Adipose tissue (tissue), 3 donors: ENCODE results near the gene ZNF827. TPM values are rescaled to one million over a fixed set of nuclear protein-coding genes. Genes with fewer than 3 reads are reported as not detected.

Experiments used
- H3K27ac ChIP-seq: one replicate; pipeline ENCODE4 v1.5.1; 2013; ENCODE audit warnings: low read depth, low read length
- WGBS, 3 donors: extraction: QIAGEN DNeasy Blood & Tissue Kit; methylation state at CpG; one replicate each; pipeline ENCODE4 v1.1.7; 2013; 5-methylcytosine and 5-hydroxymethylcytosine counted together
- polyA plus RNA-seq, 3 donors: library from polyadenylated mRNA; stranded (reverse); fragments of 200-250 nt; gene quantifications; one replicate each; pipeline ENCODE4 v1.2.3, GENCODE V29; 2013
- donor health status: healthy with polysubstance abuse.
- donor health status: Bipolar disorder and iron deficiency.
- donor health status: healthy.

The ZNF827 gene
- polyA plus RNA-seq, 3 donors = 1.7 to 2.8 (median 1.9) TPM

DNA sequence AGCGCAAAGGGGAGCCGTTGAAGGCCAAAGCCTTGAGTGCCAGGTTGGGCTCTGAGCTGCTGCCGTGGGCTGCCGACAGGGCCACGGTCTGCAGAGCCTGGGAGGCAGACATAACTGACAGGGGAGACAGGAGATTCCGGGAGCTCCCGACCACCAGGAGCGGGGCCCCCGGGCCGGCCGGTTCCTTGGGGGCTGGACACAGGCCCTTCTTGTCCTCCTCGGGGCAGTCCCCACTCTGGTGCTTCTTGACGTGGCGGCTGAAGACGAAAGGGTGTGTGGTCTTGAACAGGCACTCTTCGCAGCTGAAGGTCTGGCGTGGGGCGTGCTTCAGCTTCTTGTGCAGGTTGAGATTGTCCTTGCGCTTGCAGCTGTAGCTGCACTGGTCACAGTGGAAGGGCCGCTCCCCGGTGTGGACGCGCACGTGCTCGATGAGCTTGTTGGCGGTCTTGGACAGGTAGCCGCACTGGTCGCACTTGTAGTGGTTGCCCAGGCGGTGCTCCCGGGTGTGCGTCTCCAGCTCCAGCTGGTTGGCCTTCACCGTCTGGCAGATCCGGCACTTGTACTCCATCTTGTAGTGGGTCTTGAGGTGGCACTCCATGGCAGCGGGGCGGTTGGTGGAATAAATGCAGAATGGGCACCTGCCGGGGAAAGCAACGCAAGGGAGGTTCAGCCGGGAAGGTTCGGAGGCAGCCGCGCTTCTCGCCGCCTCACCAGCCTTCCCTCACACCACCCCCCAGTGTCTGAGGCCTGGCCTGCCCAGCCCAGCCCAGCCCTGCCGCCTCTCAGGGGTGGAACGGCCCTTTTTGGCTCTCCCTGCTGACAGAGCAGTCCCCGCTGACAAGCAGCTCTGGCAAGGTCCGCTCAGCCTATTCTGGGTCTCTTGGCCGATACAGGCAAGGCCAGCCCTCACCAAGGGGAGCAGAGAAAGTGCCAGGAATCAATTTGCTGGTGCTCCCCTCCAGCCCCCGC, 177.4 kb downstream of the ZNF827 start:
- 97 to 98% (median 97%) methylated on average over 46 to 49 of the region's 49 CpGs for WGBS, 3 donors
- H3K27ac ChIP-seq = no peak overlapping the region

GRCh38 chr4:145760176-145760575, 178.4 kb downstream of the ZNF827 start:
- WGBS, 3 donors = 91 to 96% (median 94%) methylated on average over 8 of the region's 8 CpGs
- H3K27ac ChIP-seq = no peak overlapping the region

GRCh38 chr4:145757188-145757587, 181.4 kb downstream of the ZNF827 start:
- 87 to 90% (median 88%) methylated on average over 1 of the region's 1 CpG for WGBS, 3 donors
- H3K27ac ChIP-seq = no peak overlapping the region

- WGBS, 3 donors = 92 to 100% (median 94%) methylated on average over 1 of the region's 1 CpG
- H3K27ac ChIP-seq = no peak overlapping the region
Measured at GRCh38 chr4:145756244-145756643, 182.4 kb downstream of the ZNF827 start.

DNA sequence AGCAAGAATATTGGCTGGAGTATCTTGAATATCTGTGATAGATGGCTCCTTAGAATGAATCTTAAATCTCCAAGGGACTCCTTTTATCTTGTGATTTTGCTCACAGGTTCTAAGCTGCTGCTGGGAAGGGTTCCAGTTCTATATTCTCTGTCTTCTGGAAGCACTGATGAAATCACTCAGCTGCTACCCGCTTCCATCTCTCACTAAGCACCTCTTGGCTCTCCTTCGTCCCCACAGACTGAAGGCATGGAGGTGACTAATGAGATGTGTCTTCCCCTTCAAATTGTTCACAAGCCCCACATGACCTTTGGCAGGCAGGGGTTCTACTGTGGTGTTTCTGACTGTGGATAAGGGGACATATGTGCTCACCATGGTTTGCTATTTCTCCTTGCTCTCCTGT, 182.8 kb downstream of the ZNF827 start:
- WGBS, 3 donors = 76 to 90% (median 85%) methylated on average over 2 of the region's 2 CpGs
- H3K27ac ChIP-seq = no peak overlapping the region

GRCh38 chr4:145743641-145744040, 195.0 kb downstream of the ZNF827 start:
- no peak overlapping the region for H3K27ac ChIP-seq
- 88 to 94% (median 91%) methylated on average over 2 of the region's 2 CpGs for WGBS, 3 donors

- 73 to 84% (median 73%) methylated on average over 2 of the region's 2 CpGs for WGBS, 3 donors
- no peak overlapping the region for H3K27ac ChIP-seq
Measured at GRCh38 chr4:145740806-145741205, 197.8 kb downstream of the ZNF827 start.

GRCh38 chr4:145739845-145740244, 198.8 kb downstream of the ZNF827 start:
- WGBS, 3 donors = 16 to 57% (median 42%) methylated on average over 5 of the region's 5 CpGs
- H3K27ac ChIP-seq = no peak overlapping the region

DNA sequence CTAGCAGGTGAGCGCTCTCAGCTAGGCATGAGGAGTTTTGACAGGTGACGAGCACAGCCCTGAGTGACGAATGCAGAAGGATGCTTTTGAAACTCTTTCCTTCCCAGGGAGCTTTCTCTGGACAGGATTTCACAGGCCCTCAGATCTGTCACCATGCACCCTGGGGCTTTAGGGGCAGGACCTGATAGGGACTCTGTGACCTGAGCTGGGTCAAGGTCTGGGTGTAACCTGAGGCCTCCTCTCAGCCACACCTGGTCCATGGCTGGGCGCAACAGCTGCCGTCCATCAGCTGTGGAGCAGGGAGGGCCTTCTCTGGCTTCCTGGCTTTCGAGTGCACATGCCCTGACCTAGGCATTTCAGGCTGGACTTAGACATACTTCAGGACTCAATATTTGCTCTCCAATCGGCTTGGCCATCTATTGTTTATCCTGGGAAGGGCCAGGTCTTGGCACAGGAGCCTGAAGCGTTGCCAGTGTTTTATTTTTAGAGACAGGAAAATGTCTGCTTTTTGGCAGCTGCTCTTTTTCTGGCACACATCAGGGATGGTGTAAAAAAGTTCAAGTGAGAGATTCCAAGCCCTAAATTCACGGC, 202.3 kb downstream of the ZNF827 start:
- 30 to 66% (median 50%) methylated on average over 9 of the region's 9 CpGs for WGBS, 3 donors
- H3K27ac ChIP-seq = no peak overlapping the region

GRCh38 chr4:145735827-145736226, 202.8 kb downstream of the ZNF827 start:
- H3K27ac ChIP-seq = no peak overlapping the region
- 81 to 88% (median 87%) methylated on average over 4 of the region's 4 CpGs for WGBS, 3 donors

DNA sequence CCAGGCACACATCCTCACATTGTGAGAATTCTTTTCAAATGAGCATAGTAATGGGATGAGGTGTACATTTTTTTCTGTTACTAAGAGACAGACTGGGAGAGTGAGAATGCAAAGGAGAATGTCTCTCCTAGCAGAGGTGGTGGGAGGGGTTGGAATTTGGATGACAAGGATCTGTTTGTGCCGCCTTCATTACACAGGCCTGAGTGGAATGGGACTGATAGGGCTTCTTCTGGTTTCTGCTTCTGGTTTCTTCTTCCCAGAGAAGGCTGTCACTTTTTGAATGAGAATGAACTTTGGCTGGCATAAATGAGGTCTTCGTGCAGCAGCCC, 203.3 kb downstream of the ZNF827 start:
- no peak overlapping the region for H3K27ac ChIP-seq
- WGBS, 3 donors = 62 to 86% (median 80%) methylated on average over 2 of the region's 2 CpGs

DNA sequence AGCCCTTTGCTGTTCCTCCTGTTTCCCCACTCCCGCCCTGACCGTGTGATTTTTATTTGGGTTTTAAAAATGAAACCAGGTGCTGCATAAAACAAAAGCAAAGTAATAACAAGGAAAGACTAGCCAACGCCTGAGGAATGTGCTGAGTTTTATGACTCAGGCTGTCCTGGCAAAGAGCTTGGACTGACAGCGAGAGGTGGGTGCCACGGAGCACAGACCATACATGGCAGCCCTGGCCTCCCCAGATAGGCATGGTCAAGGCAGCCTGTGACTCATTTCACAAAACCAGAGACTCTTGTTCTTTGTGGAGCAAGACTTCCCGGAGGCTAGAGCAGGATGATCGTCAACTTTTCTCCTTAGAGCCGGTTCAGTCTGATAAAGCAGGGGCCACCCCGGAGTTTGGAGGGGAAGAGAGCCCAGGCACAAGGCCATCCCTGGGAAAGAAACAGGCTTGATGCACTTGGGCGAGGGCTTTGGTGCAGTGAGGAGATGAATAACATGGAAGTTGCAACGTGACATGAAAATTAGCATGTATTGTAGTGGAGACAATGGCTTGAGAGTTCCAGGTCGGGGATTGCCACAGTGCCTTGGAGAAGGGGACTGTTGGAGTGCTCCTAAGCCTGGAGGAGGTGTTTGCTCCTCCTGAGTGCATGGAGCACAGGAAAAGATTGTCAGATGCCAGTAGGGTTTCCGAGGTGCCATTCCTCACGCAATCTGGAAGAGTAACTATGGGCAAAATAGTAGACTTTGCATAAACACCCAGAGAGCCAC, 203.9 kb downstream of the ZNF827 start:
- no peak overlapping the region for H3K27ac ChIP-seq
- WGBS, 3 donors = 45 to 66% (median 65%) methylated on average over 14 of the region's 14 CpGs

- H3K27ac ChIP-seq = no peak overlapping the region
- WGBS, 3 donors = 74 to 77% (median 74%) methylated on average over 7 of the region's 7 CpGs
Measured at GRCh38 chr4:145734031-145734430, 204.6 kb downstream of the ZNF827 start.

- 1 to 2% (median 1%) methylated on average over 41 to 81 of the region's 81 CpGs for whole genome bisulfite sequencing, 3 donors
- peak overlapping the region; percentile 90 for H3K27ac ChIP-seq
Measured at GRCh38 chr4:145732895-145733880, 205.4 kb downstream of the ZNF827 start.

DNA sequence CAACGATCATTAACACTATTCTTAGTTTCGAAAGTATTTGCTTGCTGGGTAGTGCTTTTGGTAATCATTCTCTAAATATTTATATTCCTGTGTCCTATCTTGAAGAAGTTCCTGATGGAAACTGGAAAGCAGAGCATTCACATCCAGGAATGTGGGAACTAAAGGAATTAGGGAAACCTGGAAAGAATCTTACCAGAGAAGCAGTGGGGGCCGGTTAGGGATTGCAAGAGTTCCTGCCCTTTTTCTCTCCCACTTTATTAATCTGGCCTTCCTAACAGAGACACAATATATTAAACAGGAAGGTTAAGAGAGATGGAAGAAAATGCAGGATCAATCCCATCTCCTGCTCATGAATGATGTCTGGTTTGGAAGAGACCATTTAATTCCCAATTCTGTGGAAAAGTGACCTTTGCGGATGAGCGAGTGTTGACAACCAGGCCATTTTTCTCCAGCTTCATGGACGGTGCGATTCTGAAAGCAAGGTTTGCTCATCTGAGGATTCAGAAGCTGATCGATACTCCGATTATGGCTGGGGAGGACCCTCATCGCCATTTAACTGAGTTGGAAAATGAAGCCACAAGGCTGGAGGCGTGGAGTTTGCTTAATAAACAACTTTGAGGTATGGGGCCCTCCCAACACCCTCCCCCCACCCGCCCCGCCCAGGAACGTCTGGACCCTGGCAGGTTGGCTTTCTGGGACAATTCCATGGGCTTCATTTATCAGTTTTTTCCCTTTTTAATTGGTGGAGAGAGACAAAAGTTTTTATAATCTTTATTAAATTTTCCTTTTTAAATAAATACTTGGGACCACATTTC, 206.4 kb downstream of the ZNF827 start:
- no peak overlapping the region for H3K27ac ChIP-seq
- 34 to 59% (median 55%) methylated on average over 14 of the region's 14 CpGs for WGBS, 3 donors

- H3K27ac ChIP-seq = no peak overlapping the region
- 23 to 70% (median 57%) methylated on average over 1 of the region's 1 CpG for WGBS, 3 donors
Measured at GRCh38 chr4:145731028-145731427, 207.6 kb downstream of the ZNF827 start.

DNA sequence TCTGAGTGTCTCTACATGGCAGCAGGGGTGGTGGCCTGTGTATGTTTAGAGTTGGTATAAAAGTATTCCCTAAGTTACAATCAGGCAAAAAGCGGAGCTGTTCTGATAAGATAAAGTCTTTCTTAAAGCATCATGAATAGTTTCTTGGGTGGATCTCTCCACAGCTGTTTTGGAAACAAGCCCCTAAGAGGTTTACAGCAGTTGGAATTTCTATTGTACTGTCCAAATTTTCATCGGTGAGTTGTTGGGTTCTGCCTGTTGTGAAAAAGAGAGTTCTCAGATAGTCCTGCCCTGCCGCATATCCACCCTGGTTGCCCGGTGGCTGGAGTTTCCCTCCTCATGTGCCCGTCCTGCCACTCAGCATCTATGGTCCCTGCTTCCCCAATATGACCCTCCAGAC, 208.6 kb downstream of the ZNF827 start:
- H3K27ac ChIP-seq = no peak overlapping the region
- 74 to 86% (median 79%) methylated on average over 5 of the region's 5 CpGs for WGBS, 3 donors
